HG02943 (cell line): ENCODE results near the gene NFE2L3.

Experiments used
- ATAC-seq: cut with Tn5 transposase; IDR thresholded peaks from one replicate; pipeline ENCODE4 v1.9.1; 2021; ENCODE audit warnings: mild to moderate bottlenecking, low read depth, moderate library complexity; ENCODE audit not compliant: unreplicated experiment

NFE2L3 gene

DNA sequence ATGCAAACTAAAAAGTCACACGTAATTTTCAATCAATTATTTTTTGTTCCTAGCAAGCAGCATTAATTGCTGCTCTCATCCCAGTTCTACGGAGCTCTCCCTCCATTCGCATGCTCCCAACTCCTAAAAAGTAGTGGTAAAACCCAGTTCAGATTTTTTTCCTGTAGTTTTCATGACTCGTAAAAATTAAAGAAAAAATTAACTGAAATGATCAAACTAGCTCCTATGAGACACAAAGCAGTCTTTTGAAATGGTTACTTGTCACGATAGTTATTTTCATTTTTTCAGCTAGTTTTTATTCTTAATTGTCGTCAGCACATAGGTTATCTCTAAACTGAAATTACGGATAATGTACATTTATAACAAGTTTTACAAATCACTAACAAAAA is 46.8 kb downstream of the NFE2L3 start:
- no peak for ATAC-seq

DNA sequence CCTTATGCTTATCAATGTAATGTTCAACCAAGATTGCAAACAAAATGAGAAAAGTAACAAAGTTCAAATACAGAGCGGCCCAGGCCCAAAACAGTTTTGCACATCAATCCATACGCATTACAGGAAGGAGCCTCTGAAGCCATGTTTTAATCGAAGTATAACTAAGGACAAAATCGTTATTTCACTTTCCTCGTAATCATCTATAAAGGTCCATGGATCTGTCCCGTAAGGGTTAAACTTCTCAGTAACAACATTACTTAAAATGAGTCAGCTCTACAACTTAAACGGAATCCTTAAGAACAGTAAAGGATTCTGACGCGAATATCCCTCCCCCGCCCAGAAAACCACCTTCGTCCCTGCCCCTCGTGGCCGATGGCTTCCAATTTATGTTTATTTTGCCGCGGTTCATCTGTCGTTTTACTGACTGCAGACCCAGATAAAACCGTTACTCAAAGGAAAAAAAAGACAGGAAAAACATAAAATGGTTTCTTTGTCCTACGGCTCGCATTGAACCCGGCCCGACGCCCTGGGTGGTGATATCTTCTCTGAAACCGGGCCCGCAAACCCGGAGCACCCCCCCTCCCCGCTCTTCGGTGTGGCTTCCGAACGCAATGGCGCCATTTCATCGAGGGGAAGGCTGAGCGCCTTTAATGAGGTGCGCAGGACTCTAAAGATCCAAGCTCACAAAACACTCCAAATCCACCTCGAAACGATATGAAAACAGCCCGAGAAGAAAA is 47.5 kb downstream of the NFE2L3 start:
- no peak for ATAC-seq

DNA sequence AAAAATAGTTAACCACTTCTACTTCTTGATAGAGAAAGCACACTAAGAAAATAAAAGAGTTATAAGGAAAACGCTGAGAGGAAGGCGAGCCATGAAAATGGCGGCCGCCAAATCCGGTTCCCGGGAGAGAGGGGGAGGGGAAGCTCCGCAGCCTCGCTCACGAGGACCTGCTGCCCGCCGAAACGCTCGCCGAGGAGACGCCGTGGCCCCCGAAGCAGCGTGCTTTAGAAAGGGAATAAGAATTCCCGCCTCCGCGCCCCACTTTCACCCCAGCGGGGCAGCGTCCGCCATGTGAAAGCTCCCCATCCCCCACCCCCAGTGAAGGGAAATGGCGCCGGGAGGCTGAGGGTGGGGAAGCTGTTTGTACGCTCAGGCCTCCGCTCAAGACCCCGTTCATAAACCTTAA is 48.0 kb downstream of the NFE2L3 start:
- ATAC-seq: no peak

DNA sequence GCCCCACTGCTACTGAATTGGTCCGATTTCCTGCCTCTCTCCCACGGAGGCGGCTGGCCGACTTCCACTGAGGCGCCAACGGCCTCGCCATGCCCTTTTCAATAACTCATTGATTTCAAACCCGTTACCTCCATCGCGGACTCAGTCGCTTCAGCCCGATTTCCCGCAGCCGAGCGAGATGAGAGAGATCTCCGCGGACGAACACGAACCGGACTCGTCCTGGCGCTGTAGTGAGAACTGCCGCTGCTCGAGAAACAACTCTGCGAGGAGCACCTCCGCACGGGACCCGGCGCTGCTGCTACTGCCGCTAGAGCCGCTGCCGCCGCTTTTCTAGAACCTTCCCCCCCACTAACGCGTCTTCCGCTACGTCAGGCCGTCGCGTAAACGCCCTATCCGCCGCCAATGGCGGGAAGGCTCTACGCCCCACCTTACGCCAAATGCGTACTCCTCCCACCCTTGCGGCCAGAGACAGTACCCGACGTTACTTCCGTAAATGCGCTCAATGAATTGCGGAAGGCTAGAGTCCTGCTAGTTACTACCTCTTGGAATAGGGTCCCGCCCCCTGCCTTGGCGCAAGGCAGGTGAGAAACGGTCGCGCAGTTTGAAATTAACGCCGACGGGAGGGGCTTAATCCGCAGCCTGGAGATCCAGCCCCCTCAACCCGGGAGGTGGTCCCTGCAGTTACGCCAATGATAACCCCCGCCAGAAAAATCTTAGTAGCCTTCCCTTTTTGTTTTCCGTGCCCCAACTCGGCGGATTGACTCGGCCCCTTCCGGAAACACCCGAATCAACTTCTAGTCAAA is 48.6 kb downstream of the NFE2L3 start, which contains the start of gene HNRNPA2B1:
HNRNPA2B1 (minus strand) TSS at position 303 of the 803 bp plus-strand sequence; CDS start at position 134, 169 bp downstream.
- ATAC-seq: peak; percentile 67

DNA sequence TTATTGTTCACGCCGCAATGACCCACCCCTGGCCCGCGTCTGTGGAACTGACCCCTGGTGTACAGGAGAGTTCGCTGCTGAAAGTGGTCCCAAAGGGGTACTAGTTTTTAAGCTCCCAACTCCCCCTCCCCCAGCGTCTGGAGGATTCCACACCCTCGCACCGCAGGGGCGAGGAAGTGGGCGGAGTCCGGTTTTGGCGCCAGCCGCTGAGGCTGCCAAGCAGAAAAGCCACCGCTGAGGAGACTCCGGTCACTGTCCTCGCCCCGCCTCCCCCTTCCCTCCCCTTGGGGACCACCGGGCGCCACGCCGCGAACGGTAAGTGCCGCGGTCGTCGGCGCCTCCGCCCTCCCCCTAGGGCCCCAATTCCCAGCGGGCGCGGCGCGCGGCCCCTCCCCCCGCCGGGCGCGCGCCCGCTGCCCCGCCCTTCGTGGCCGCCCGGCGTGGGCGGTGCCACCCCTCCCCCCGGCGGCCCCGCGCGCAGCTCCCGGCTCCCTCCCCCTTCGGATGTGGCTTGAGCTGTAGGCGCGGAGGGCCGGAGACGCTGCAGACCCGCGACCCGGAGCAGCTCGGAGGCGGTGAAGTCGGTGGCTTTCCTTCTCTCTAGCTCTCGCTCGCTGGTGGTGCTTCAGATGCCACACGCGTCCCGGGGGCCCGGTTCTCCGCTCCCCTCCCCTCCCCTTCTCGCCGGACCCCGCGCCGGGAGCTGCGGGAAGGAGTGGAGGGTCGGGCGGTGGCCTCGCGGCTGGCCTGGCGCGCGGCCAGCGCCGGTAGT is 49.4 kb downstream of the NFE2L3 start, which contains the start of gene CBX3:
CBX3 (plus strand) TSS at position 499 of the 772 bp plus-strand sequence. CDS start 1,254 bp downstream, outside the sequence.
- ATAC-seq: peak; percentile 47

DNA sequence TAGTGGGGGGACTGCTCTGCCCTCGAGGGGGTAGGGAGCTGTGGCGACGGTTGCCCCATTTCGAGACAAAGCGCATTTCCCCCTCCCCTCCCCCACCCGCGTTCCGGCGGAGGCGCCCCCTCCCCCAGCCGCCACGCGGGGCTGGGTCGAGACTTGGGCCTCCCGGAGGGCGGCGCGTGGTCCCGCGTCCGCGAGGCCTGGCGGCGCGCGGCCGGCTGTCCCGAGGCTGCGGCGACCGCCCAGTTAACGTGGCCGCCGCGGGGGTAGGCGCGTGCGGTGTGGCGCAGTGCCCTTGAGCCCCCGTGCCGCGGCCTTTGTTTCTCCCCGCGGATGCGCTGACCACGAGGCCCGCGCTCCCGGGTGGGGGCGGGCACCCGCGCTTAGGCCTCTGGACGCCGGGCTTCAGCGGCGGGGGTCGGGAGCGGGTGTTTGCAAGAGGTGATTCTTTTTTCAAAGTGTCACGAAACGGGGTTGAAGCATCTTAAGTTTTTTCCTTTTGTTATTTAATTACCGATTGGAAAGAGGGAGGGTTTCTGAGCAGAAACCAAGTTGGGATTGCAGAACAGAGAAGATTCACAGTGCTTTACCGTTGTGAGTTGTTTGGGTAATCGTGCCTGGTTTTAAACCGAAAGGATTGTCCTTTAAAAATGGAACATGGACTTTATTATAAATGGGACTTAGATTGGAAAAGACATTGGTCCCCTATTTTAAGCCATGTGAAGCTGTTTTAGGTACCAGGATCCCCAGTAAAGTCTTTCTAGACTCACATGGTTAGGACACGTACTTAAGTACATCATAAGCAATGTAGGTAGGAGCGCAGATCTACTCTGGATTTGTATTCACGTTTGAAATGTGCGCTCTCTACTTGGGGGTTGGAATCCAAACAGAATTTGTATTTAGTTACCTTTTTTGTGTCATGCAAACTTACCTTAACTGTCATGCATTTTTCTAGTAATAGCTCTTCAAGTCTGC is 50.3 kb downstream of the NFE2L3 start:
- ATAC-seq: no peak

DNA sequence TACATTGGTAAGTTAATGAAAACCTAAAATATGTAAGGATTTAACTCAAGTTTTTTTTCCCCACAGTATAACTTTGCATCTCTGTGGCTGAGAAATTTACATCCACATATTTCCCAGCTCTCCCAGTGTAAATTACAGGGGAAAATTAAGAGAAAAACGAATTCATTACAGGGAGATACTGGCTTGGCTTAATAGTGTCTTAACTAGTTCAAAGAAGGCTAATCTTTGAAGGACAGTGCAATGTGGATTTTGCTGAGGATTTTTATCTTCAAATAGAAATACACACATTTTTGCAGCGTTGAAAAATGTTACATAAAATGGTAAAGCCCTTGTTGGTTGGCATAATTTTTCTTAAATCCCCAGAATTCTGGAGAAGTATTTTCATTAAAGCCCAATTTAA is 51.0 kb downstream of the NFE2L3 start:
- ATAC-seq: no peak

DNA sequence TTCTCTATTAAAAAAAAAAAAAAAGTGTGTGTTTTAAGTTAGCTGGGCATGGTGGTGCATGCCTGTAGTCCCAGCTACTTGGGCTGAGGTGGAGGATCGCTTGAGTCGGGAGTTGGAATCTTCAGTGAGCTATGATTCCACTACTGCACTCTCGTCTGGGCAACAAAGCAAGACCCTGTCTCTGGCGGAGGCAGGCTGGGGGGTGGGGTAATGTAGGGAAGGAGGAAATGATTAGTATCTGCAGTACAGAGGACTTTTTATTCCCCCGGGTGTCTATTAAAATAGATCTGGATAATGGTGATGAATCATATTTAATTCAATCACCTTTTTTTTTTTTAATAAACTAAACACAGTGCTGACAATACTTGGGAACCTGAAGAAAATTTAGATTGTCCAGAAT is 56.0 kb downstream of the NFE2L3 start:
- no peak for ATAC-seq

DNA sequence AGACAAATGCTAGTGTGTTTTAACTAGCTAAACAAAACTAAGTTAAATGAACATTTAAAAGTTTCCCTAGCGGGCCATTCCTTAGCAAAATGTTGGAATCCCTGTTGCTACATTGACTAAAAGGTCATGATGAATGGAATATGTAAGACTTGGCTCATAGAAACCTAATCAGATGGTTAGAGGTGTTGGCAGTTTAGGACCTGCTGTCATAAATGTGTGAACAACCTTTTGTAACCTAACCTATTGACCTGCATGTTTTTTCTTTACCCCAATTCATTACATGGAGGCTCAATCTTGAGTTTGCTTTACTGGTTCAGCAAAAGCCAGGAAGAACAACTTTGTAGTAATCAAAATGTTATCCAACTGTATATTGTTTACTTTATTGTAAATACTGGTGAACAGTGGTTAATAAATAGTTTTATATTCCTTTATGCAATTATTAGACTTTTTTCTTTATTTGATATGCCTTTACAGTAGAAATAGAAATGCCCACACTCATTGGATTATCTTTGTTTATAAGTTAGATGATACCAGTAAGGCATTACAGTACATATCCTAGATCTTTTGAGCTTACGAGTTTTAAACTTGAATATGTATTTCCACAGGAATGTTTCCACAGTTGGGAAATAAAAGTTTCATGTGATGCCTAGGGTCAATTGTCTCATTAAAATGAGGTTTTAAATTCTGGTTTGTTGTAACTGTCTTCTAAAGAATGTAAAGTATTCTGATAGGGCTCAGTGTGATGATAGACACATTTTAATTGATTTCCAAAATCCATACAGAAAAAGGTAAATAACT is 61.1 kb downstream of the NFE2L3 start:
- ATAC-seq: no peak

DNA sequence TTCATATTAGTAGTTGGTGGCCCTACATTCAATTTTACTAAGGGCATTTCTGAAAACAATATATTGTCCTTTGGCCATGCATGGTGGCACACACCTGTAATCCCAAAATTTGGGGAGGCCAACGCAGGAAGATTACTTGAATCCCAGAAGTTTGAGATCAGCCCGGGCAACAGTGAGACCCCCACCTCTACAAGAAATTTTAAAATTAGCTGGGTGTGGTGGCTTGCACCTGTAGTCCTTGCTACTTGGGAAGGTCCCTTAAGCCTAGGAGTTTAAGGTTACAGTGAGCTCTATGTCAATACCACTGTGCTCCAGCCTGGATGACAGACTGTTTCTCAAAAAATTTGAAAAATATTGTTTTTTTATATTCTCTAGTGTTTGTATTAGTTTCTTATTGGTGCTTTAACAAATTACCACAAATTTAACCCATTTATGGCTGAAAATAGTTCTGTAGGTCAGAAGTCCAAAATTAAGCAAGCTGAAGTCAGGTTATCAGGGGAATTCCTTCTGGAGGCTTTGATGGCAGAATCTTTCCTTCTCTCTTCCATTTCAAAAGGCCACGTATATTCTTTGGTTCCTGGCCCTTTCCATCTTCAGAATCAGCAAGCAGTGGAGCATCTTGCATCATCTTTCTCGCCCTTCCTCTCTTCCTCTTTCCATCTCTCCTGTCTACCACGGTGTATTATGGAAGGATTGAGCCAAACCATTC is 62.0 kb downstream of the NFE2L3 start:
- ATAC-seq: no peak

DNA sequence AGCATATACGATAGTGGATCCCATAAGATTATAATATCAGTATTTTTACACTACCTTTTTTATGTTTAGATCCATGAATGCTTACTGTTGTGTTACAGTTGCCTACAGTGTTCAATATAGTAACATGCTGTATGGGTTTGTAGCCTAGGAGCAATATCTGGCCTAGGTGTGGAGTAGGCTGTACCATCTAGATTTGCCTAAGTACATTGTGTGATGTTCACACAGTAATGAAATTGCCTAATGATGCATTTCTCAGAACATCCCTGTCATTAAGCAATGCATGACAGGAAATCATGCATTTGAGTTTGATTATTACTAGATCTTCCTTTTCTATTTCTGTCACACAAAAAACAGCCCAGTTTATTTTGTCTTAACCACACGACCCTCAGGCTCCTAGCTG is 64.1 kb downstream of the NFE2L3 start:
- ATAC-seq: no peak

DNA sequence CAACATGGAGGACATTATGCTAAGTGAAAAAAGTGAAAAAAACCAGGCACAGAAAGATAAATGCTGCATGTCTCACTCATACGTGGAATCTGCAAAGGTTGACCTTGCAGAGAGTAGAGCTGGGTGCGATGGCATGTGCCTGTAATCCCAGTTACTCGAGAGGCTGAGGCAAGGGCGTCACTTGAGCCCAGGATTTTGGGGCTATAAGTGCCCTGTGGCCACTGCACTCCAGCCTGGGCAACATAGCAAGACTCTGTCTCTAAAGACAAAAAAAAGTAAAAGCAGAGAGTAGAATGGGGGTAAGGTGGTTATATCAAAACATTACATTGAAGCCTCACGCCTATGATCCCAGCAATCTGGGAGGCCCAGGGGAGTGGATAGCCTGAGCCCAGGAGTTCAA is 72.4 kb downstream of the NFE2L3 start:
- ATAC-seq: no peak

DNA sequence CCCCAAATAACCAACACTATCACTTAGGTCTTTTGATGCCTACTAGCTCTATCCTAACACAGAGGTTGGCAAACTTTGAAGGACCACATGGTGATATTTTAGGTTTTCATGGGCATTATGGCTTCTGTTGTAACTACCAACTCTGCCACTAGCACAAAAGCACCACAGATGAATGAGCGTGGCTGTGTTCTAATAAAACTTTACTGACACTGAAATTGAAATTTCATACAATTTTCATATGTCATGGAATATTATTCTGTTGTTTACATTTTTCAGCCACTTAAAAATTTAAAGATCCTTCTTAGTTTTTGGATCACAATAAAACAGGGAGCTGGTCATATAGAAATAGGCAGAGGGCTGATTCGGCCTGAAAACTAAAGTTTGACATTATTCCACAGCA is 76.0 kb downstream of the NFE2L3 start:
- ATAC-seq: no peak

DNA sequence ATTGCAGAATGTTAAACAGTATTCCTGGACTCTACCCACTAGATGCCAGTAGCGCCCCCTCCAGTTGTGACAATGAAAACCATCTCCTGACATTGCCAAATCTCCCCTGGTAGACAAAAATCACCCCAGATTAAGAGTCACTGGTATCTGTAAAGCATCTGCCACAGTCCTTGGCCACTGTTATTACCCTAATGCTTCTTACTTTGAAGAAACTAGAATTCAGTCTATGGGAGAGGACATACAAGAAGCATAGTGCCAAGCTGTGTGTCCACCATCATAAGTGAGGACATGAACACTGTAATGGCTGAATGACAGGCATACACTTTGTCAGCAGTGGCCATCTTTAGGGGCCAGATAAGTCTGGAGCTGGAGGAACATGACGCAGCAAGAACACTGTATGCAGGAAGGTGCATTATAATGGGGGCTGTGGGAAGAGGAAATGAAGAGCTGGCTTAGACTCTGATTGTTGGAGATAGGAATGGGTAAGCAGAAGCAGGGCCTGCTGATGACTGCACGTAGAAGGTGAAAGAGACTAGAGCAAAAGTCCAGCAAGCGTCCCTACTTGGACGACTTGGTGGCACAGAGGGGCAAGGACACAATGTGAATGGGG is 82.0 kb downstream of the NFE2L3 start:
- ATAC-seq: no peak
